ENCODE data around the gene TGIF1.
"Not testable (repeated sequence)": the region's sequence is repeated elsewhere in the genome, so short reads cannot be mapped to it uniquely, and the experiment has no call there.

The TGIF1 gene

GRCh38 chr18:3450012-3450798 lies at the start of gene TGIF1:
Gene TGIF1, plus strand, starts transcription at chr18:3450172. Its CDS starts 318 bp downstream, at chr18:3450490.
- Mint-ChIP-seq H3K9me3 (no peaks in the 10 kb centered on the region), H3K27ac (peak within 1 kb of the TSS; percentile 99), H3K27me3 (ENCODE audit: low read depth) (no peaks in the 10 kb centered on the region), H3K4me1 (ENCODE audit: low read depth) (peaks cover 44% of the 10 kb centered on the region), H3K4me3 (peak within 1 kb of the TSS; percentile 94), H3K36me3 (ENCODE audit: low read depth) (peaks cover 1% of the 10 kb centered on the region)

DNA sequence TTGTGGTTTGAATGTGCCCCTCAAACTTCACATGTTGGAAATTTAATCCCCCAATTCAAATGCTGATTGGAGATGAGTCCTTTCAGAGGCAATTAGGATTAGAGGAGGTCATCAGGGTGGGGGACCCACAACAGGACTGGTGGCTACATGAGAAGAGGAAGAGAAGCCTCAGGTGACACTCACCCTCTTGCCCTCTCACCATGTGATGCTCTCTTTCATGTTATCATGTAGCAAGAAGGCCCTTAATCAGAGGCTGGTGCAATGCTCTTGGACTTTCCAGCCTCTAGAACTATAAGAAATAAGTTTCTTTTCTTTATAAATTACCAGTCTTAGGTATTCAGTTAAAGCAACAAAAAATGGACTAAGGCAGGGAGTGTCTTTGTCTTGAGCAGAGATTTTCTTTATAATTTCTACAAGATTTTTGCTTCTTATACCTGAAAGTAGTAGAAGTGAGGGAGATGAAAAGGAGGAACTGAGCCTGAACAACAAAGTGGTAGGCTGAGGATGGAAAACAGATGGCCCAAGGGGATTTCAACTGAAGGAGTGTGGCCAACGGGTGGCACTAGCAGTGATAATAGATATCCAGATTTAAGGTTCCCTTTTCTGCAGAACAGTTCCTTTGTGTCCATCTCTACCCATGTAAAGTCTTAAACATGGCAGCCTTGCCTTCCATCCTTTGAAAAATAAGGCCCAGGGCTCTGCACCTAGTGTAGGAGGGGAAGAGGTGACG lies 49.2 kb upstream of the TGIF1 start:
- peaks cover 10% of the 10 kb centered on the region for H3K9me3 Mint-ChIP-seq
- H3K36me3 Mint-ChIP-seq (ENCODE audit: low read depth) = no peaks in the 10 kb centered on the region
- peaks cover 2% of the 10 kb centered on the region for H3K4me1 Mint-ChIP-seq (ENCODE audit: low read depth)
- no peak overlapping the region for H3K4me3 Mint-ChIP-seq
- H3K27me3 Mint-ChIP-seq (ENCODE audit: low read depth) = no peaks in the 10 kb centered on the region
- H3K27ac Mint-ChIP-seq = no peak overlapping the region

DNA sequence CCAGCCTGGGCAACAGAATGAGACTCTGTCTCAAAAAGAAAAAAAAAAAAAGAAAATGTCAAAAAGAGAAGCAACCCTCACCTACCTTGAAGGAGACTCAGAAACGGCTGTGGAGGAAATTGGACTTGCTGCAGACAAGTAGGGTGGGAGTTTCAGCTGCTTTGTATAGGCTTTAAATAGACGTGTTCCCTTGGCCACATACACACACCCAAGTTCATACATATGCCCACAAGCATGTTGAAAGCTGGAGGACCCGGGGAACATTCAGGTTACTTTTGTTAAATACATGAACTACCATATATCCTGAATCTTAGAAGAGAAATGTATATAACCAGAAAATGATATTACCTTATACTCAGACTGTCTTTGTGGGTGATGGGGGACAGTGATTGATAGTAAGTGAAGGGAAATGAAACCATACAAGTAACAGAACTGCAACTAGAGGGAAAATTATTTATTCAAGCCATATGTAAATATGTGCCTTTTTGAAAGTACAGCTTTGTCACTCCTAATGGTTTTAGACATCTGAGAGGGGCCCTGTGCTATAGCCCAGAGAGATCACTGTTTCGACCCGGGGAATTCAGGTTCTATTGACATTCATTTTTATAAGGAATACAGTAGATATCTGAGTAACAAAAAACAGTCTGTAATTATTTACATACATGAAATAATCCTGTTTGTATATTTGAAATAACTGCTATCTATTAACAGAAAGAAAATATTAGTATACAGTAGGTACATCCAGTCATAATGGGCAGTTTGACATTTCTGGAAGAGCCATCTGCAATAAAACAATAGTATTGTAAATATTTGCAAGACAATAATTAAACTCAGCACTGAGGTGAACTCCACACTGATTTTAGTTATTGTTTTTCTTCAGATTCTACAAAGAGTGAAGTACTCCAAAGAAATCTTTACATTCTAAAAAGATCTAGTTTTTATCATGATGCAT lies 48.0 kb upstream of the TGIF1 start:
- no peaks in the 10 kb centered on the region for H3K27me3 Mint-ChIP-seq (ENCODE audit: low read depth)
- peaks cover 16% of the 10 kb centered on the region for H3K9me3 Mint-ChIP-seq
- H3K4me1 Mint-ChIP-seq (ENCODE audit: low read depth) = peaks cover 3% of the 10 kb centered on the region
- no peak overlapping the region for H3K4me3 Mint-ChIP-seq
- H3K36me3 Mint-ChIP-seq (ENCODE audit: low read depth) = no peaks in the 10 kb centered on the region
- no peak overlapping the region for H3K27ac Mint-ChIP-seq

- Mint-ChIP-seq H3K4me1 (ENCODE audit: low read depth) (peaks cover 3% of the 10 kb centered on the region), H3K9me3 (peaks cover 13% of the 10 kb centered on the region)
These were observed 47.0 kb upstream of the TGIF1 start for GRCh38 chr18:3402982-3403451.

GRCh38 chr18:3405713-3406112 lies 44.3 kb upstream of the TGIF1 start:
- H3K27ac Mint-ChIP-seq = no peak overlapping the region
- H3K36me3 Mint-ChIP-seq (ENCODE audit: low read depth) = no peaks in the 10 kb centered on the region
- H3K4me1 Mint-ChIP-seq (ENCODE audit: low read depth) = peaks cover 3% of the 10 kb centered on the region
- H3K4me3 Mint-ChIP-seq = no peak overlapping the region
- H3K9me3 Mint-ChIP-seq = peaks cover 13% of the 10 kb centered on the region
- no peaks in the 10 kb centered on the region for H3K27me3 Mint-ChIP-seq (ENCODE audit: low read depth)

More at GRCh38 chr18:3402982-3403451, 47.0 kb upstream of the TGIF1 start:
- no peak overlapping the region for H3K27ac Mint-ChIP-seq
- no peaks in the 10 kb centered on the region for H3K27me3 Mint-ChIP-seq (ENCODE audit: low read depth)
- no peaks in the 10 kb centered on the region for H3K36me3 Mint-ChIP-seq (ENCODE audit: low read depth)
- H3K4me3 Mint-ChIP-seq = no peak overlapping the region

DNA sequence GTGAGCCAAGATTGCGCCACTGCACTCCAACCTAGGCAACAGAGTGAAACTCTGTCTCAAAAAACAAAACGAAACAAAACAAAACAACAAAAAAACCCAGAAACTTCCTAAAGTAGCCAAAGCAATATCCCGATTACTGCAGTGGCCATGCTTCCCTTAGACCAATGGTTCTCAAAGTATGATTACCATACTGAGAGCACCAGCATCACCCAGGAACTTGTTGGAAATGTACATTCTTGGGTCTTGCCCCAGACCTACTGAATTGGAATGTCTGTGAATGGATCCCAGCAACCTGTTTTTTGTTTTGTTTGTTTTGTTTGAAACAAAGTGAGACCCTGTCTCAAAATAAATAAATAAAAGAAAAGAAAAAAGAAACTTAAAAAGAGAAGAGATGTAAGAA lies 41.9 kb upstream of the TGIF1 start:
- peaks cover 7% of the 10 kb centered on the region for H3K4me1 Mint-ChIP-seq (ENCODE audit: low read depth)
- H3K27ac Mint-ChIP-seq = no peak overlapping the region
- no peak overlapping the region for H3K4me3 Mint-ChIP-seq
- peaks cover 13% of the 10 kb centered on the region for H3K9me3 Mint-ChIP-seq
- no peaks in the 10 kb centered on the region for H3K36me3 Mint-ChIP-seq (ENCODE audit: low read depth)
- no peaks in the 10 kb centered on the region for H3K27me3 Mint-ChIP-seq (ENCODE audit: low read depth)

- peaks cover 13% of the 10 kb centered on the region for H3K9me3 Mint-ChIP-seq
- H3K36me3 Mint-ChIP-seq (ENCODE audit: low read depth) = no peaks in the 10 kb centered on the region
- H3K27me3 Mint-ChIP-seq (ENCODE audit: low read depth) = no peaks in the 10 kb centered on the region
- H3K4me1 Mint-ChIP-seq (ENCODE audit: low read depth) = peaks cover 7% of the 10 kb centered on the region
- H3K27ac Mint-ChIP-seq = no peak overlapping the region
- H3K4me3 Mint-ChIP-seq = no peak overlapping the region
These were observed 40.2 kb upstream of the TGIF1 start for GRCh38 chr18:3409811-3410210.

DNA sequence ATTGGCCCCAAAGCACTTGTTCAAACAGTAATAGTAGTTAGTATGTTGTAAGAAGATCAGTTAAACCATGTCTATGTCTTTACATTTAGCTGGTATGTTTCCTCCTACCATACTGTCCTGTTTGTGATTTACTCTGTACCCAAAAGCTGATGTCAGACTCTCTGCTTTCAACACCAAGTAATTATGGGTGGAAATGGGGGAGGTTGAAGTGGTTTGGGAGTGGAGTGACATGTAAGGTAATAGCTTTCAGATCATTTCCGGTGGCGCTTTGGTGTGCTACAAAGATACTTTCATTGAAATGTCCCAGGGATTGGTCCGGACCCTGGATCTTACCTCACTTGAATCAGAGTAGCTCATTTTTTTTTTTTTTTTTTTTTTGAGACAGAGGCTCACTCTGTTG lies 39.7 kb upstream of the TGIF1 start:
- Mint-ChIP-seq H3K36me3 (ENCODE audit: low read depth) (no peaks in the 10 kb centered on the region), H3K27me3 (ENCODE audit: low read depth) (no peaks in the 10 kb centered on the region), H3K4me1 (ENCODE audit: low read depth) (peaks cover 7% of the 10 kb centered on the region), H3K9me3 (peaks cover 12% of the 10 kb centered on the region), H3K4me3 (no peak overlapping the region), H3K27ac (no peak overlapping the region)

DNA sequence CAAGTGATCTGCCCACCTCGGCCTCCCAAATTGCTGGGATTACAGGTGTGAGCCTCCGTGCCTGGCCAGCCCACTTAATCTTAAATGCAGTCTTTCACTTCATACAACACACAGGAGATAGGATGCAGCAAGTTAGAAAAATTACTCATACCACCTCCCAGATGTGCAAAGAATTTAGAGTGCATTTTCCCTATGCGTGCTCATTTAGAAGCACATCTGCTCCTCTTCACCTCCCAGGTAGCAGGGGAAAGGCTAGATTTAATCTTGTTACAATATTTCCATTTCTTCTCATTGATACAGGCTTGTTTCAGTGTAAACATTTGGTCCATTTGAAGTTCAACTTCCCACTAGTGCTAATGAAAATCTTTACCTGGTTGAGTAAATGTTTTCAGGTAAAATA lies 39.1 kb upstream of the TGIF1 start:
- H3K27ac Mint-ChIP-seq; H3K4me3 Mint-ChIP-seq; H3K9me3 Mint-ChIP-seq; H3K4me1 Mint-ChIP-seq (ENCODE audit: low read depth); H3K36me3 Mint-ChIP-seq (ENCODE audit: low read depth); H3K27me3 Mint-ChIP-seq (ENCODE audit: low read depth): not testable (repeated sequence)

- Mint-ChIP-seq H3K27me3 (ENCODE audit: low read depth) (no peaks in the 10 kb centered on the region), H3K9me3 (peaks cover 3% of the 10 kb centered on the region), H3K36me3 (ENCODE audit: low read depth) (no peaks in the 10 kb centered on the region), H3K4me3 (no peak overlapping the region), H3K4me1 (ENCODE audit: low read depth) (peaks cover 5% of the 10 kb centered on the region), H3K27ac (no peak overlapping the region)
These were observed 38.6 kb upstream of the TGIF1 start for GRCh38 chr18:3411327-3411726.

GRCh38 chr18:3411854-3412268 lies 38.1 kb upstream of the TGIF1 start:
- Mint-ChIP-seq H3K4me1 (ENCODE audit: low read depth) (peaks cover 5% of the 10 kb centered on the region), H3K36me3 (ENCODE audit: low read depth) (no peaks in the 10 kb centered on the region), H3K9me3 (no peaks in the 10 kb centered on the region), H3K4me3 (no peak overlapping the region), H3K27ac (no peak overlapping the region), H3K27me3 (ENCODE audit: low read depth) (no peaks in the 10 kb centered on the region)

GRCh38 chr18:3412528-3412927 lies 37.4 kb upstream of the TGIF1 start:
- not testable (repeated sequence) for H3K4me3 Mint-ChIP-seq; H3K36me3 Mint-ChIP-seq (ENCODE audit: low read depth); H3K27me3 Mint-ChIP-seq (ENCODE audit: low read depth); H3K27ac Mint-ChIP-seq; H3K9me3 Mint-ChIP-seq; H3K4me1 Mint-ChIP-seq (ENCODE audit: low read depth)

DNA sequence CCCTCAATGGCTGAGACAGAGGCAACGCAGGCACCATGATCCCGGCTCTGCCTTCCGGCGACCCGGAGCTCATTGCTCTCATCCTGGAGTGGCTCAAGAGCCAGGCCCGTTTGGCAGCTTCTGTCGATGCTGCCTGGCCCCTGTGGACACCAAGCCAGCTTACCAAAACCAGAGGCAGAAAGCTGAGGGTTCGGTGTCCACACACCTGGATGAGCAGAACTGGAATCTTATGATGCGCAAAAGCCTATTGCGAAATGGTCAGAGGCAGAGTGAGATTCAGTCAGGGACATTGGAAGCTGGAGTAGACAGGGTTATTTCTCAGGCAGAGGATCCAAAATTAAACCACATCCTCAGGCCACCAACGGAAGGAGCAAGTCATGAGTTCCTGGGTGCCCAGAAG lies 34.9 kb upstream of the TGIF1 start:
- no peaks in the 10 kb centered on the region for H3K9me3 Mint-ChIP-seq
- no peaks in the 10 kb centered on the region for H3K36me3 Mint-ChIP-seq (ENCODE audit: low read depth)
- H3K27ac Mint-ChIP-seq = no peak overlapping the region
- peaks cover 5% of the 10 kb centered on the region for H3K4me1 Mint-ChIP-seq (ENCODE audit: low read depth)
- H3K27me3 Mint-ChIP-seq (ENCODE audit: low read depth) = no peaks in the 10 kb centered on the region
- no peak overlapping the region for H3K4me3 Mint-ChIP-seq

GRCh38 chr18:3418083-3418482 lies 31.9 kb upstream of the TGIF1 start:
- Mint-ChIP-seq H3K36me3 (ENCODE audit: low read depth) (no peaks in the 10 kb centered on the region), H3K4me3 (no peak overlapping the region), H3K27ac (no peak overlapping the region), H3K4me1 (ENCODE audit: low read depth) (no peaks in the 10 kb centered on the region), H3K27me3 (ENCODE audit: low read depth) (no peaks in the 10 kb centered on the region), H3K9me3 (no peaks in the 10 kb centered on the region)
